Stomach (tissue), 4 donors: Measurements from ENCODE around the gene SMYD3.

Source experiments
- CTCF ChIP-seq, 7 experiments: fragments of 450-650 bp in 4 of 7; fragments of 200-600 bp in 3 of 7; sonication (generic) in 3 of 7; IDR thresholded peaks; one replicate each; pipeline ENCODE4 v1.5.1; 2016 to 2019; ENCODE audit warnings: antibody characterized with exemption in 7 of 7, control low read depth in 2 of 7, mild to moderate bottlenecking in 1 of 7
- EP300 ChIP-seq: sonication (generic); formaldehyde crosslinking; IDR thresholded peaks from one replicate; pipeline ENCODE4 v1.6.1; 2017; ENCODE audit warnings: antibody characterized with exemption
- POLR2A ChIP-seq, 4 donors: fragments of 450-650 bp; IDR thresholded peaks; one replicate each; pipeline ENCODE4 v1.6.1; 2016; ENCODE audit warnings: antibody characterized with exemption in 4 of 4, control low read depth in 2 of 4, mild to moderate bottlenecking in 1 of 4, moderate library complexity in 1 of 4
- POLR2AphosphoS5 ChIP-seq, 3 donors: sonication (generic); formaldehyde crosslinking; IDR thresholded peaks; one replicate each; pipeline ENCODE4 v1.6.1; 2016; ENCODE audit warnings: antibody characterized with exemption in 3 of 3

GRCh38 chr1:246078888-246079252 lies 428.2 kb downstream of the SMYD3 start:
- TF ChIP-seq EP300: no peak
- TF ChIP-seq CTCF (IDR thresholded peaks at IDR 0.05): no peak
- no peak for TF ChIP-seq POLR2AphosphoS5 (IDR thresholded peaks at IDR 0.05)
- no peak for TF ChIP-seq POLR2A (IDR thresholded peaks at IDR 0.05)
